ENCODE measurements around the gene SGCE.

The SGCE gene

GRCh38 chr7:94575646-94576045 is 80.3 kb downstream of the SGCE start:
- no peaks in the 10 kb centered on the region for H3K9me3 ChIP-seq (ENCODE audit: control insufficient read depth, insufficient read depth, low read depth, low read length)
- POLR2A ChIA-PET = no interaction called here
- no peak overlapping the region for H3K4me3 ChIP-seq (ENCODE audit: low read depth, low read length)
- no peaks in the 10 kb centered on the region for H3K4me1 ChIP-seq (ENCODE audit: control insufficient read depth, insufficient read depth, low read length)
- no peak for TF ChIP-seq SP2 (tag by site-specific recombination; IDR thresholded peaks at IDR 0.05)
- TF ChIP-seq ZNF629 (tag by site-specific recombination; IDR thresholded peaks at IDR 0.05) = no peak
- no peak for TF ChIP-seq SALL2 (tag by site-specific recombination; IDR thresholded peaks at IDR 0.05; ENCODE audit: borderline replicate concordance)
- TF ChIP-seq ZNF366 (tag by site-specific recombination; conservative IDR thresholded peaks at IDR 0.05) = no peak
- no peak for TF ChIP-seq GLI4 (tag by site-specific recombination; IDR thresholded peaks at IDR 0.05)
- no peak for TF ChIP-seq ZNF660 (tag by site-specific recombination; IDR thresholded peaks at IDR 0.05)
- TF ChIP-seq ZIC2 (tag by site-specific recombination; IDR thresholded peaks at IDR 0.05) = no peak
- no peak for TF ChIP-seq ZNF560 (tag by site-specific recombination; IDR thresholded peaks at IDR 0.05; ENCODE audit: borderline replicate concordance)
- TF ChIP-seq ZNF701 (tag by site-specific recombination; IDR thresholded peaks at IDR 0.05) = no peak
- no peak for TF ChIP-seq ZNF311 (tag by site-specific recombination; IDR thresholded peaks at IDR 0.05; ENCODE audit: borderline replicate concordance)
- no peak for TF ChIP-seq RBAK (tag by site-specific recombination; IDR thresholded peaks at IDR 0.05)
- TF ChIP-seq ZSCAN16 (tag by site-specific recombination; IDR thresholded peaks at IDR 0.05) = no peak
- TF ChIP-seq ZNF114 (tag by site-specific recombination; IDR thresholded peaks at IDR 0.05) = no peak
- TF ChIP-seq MEIS1 (CRISPR knock-in tag; IDR thresholded peaks at IDR 0.05; ENCODE audit: borderline replicate concordance) = no peak
- no peak for TF ChIP-seq ZNF335 (tag by site-specific recombination; conservative IDR thresholded peaks at IDR 0.05)
- TF ChIP-seq ZNF16 (tag by site-specific recombination; IDR thresholded peaks at IDR 0.05; ENCODE audit: low read depth) = no peak
- no peak for TF ChIP-seq CTCF (tag by site-specific recombination; IDR thresholded peaks at IDR 0.05)
- no peaks in the 10 kb centered on the region for H3K36me3 ChIP-seq (ENCODE audit: control insufficient read depth in 2 of 2, insufficient read depth in 1 of 2, low read length in 2 of 2)
- no peak overlapping the region for H3K27ac ChIP-seq (ENCODE audit: extremely low read depth, low read depth, low read length)
- CTCF ChIA-PET = interaction anchor here (0.6 kb wide), 1 partner anchor 938 kb away, joined by 4 read pairs; no protein-coding TSS in a partner anchor

- POLR2A ChIA-PET = no interaction called here
- no peak for TF ChIP-seq ZNF843 (tag by site-specific recombination; IDR thresholded peaks at IDR 0.05)
- no peak for TF ChIP-seq ZNF140 (tag by site-specific recombination; IDR thresholded peaks at IDR 0.05)
- TF ChIP-seq TSHZ1 (tag by site-specific recombination; IDR thresholded peaks at IDR 0.05; ENCODE audit: borderline replicate concordance) = no peak
- TF ChIP-seq MYNN (tag by site-specific recombination; IDR thresholded peaks at IDR 0.05; ENCODE audit: borderline replicate concordance) = no peak
- no peak for TF ChIP-seq ZBTB1 (tag by site-specific recombination; IDR thresholded peaks at IDR 0.05)
- TF ChIP-seq IKZF3 (tag by site-specific recombination; IDR thresholded peaks at IDR 0.05) = no peak
- no peak for TF ChIP-seq GLIS1 (tag by site-specific recombination; IDR thresholded peaks at IDR 0.05)
- TF ChIP-seq ZNF202 (tag by site-specific recombination; IDR thresholded peaks at IDR 0.05; ENCODE audit: borderline replicate concordance) = no peak
- Histone ChIP-seq H3K4me1 (ENCODE audit: control insufficient read depth, insufficient read depth, low read length) (no peaks in the 10 kb centered on the region), H3K36me3 (ENCODE audit: control insufficient read depth in 2 of 2, insufficient read depth in 1 of 2, low read length in 2 of 2) (no peaks in the 10 kb centered on the region), H3K4me3 (ENCODE audit: low read depth, low read length) (no peak overlapping the region), H3K9me3 (ENCODE audit: control insufficient read depth, insufficient read depth, low read depth, low read length) (no peaks in the 10 kb centered on the region), H3K27ac (ENCODE audit: extremely low read depth, low read depth, low read length) (no peak overlapping the region)
- CTCF ChIA-PET = interaction anchor here (0.6 to 0.8 kb wide), 3 partner anchors 9 to 108 kb away, joined by 3 read pairs; no protein-coding TSS in a partner anchor
These were observed 84.1 kb downstream of the SGCE start for GRCh38 chr7:94571816-94572215.

Measured in HEK293 (cell line).